HepG2 (cell line): Measurements from ENCODE around the gene ABCC3. TPM values are rescaled to one million over a fixed set of nuclear protein-coding genes. Genes with fewer than 3 reads are reported as not detected.

ENCODE experiments used
- ATF2 ChIP-seq: sonication (generic); formaldehyde crosslinking; IDR thresholded peaks from 2 replicates; pipeline ENCODE4 v1.4.0; 2020; ENCODE audit warnings: missing genetic modification reagents
- HOXD1 ChIP-seq: sonication (generic); formaldehyde crosslinking; IDR thresholded peaks from 2 replicates; pipeline ENCODE4 v1.5.0; 2020; ENCODE audit warnings: missing genetic modification reagents
- NFKBIZ ChIP-seq: IDR thresholded peaks from 2 replicates; pipeline ENCODE4 v1.6.1; 2018; ENCODE audit warnings: missing genetic modification reagents, missing compliant biosample characterization
- PAXIP1 ChIP-seq: sonication (generic); formaldehyde crosslinking; conservative IDR thresholded peaks from 2 replicates; pipeline ENCODE4 v1.4.0; 2020; ENCODE audit warnings: mild to moderate bottlenecking, missing genetic modification reagents, moderate library complexity
- RBM39 ChIP-seq: fragments of 200-400 bp; formaldehyde crosslinking; IDR thresholded peaks from one replicate; pipeline ENCODE4 v1.6.1; 2018; ENCODE audit warnings: antibody characterized with exemption, mild to moderate bottlenecking, low read depth, low read length; ENCODE audit not compliant: poor library complexity, severe bottlenecking
- XRCC5 ChIP-seq: fragments of 200-400 bp; formaldehyde crosslinking; optimal IDR thresholded peaks from 2 replicates; pipeline ENCODE3; 2017; ENCODE audit warnings: mild to moderate bottlenecking, low read length
- ZFP36 ChIP-seq: fragments of 150-350 bp; IDR thresholded peaks from 2 replicates; pipeline ENCODE4 v1.6.1; 2018; ENCODE audit warnings: borderline replicate concordance, low read length, low read depth; ENCODE audit not compliant: partially characterized antibody
- ZKSCAN1 ChIP-seq: fragments of 150-350 bp; IDR thresholded peaks from 2 replicates; pipeline ENCODE4 v1.6.1; 2014; ENCODE audit warnings: low read length
- ZNF282 ChIP-seq: fragments of 450-650 bp; IDR thresholded peaks from 2 replicates; pipeline ENCODE4 v1.6.1; 2018; ENCODE audit not compliant: partially characterized antibody
- ZNF572 ChIP-seq: sonication (generic); formaldehyde crosslinking; IDR thresholded peaks from 2 replicates; pipeline ENCODE4 v1.5.1; 2020; ENCODE audit warnings: mild to moderate bottlenecking, missing genetic modification reagents
- polyA plus RNA-seq, 8 experiments: library from polyadenylated mRNA; depleted of rRNA in 3 of 8; stranded (reverse) in 7 of 8; unstranded in 1 of 8; fragments of >200 nt; fragmentation: Illumina TruSeq in 4 of 8; extraction: Trizol in 4 of 8; gene quantifications; 2 replicates each; pipeline versions ENCODE4 v1.2.1 to v1.2.3, GENCODE V29; 2011 to 2016; ENCODE audit warnings: low read depth in 4 of 8, missing spikeins in 1 of 8, mixed read lengths in 1 of 8; ENCODE audit not compliant: insufficient read depth in 1 of 8
- total RNA-seq, 5 experiments: library from RNA; depleted of rRNA; stranded (reverse); fragments of >200 nt; fragmentation: Illumina TruSeq; extraction: Trizol; gene quantifications; 2 replicates each; pipeline ENCODE4 v1.2.3, GENCODE V29; 2016; ENCODE audit warnings: low read depth in 1 of 5
- TF ChIP-seq, protein P1 (sequence below): sonication (generic); formaldehyde crosslinking; IDR thresholded peaks from 2 replicates; pipeline ENCODE4 v1.5.0; 2020; ENCODE audit warnings: mild to moderate bottlenecking, missing genetic modification reagents

The ABCC3 gene
- total and polyA plus RNA-seq, 2 of the 13 experiments (the other 11 are each of a cell fraction or from before 2014, with no cell fraction given), result 25.2 to 50.7 TPM

- TF ChIP-seq ATF2, result peak; percentile 96
- TF ChIP-seq RBM39, result peak; percentile 70
- TF ChIP-seq PAXIP1 (CRISPR knock-in tag), result peak; percentile 99
- peak; percentile 70; the same call in 1 of the 2 replicates for TF ChIP-seq HOXD1 (CRISPR knock-in tag)
- TF ChIP-seq, protein P1, sequence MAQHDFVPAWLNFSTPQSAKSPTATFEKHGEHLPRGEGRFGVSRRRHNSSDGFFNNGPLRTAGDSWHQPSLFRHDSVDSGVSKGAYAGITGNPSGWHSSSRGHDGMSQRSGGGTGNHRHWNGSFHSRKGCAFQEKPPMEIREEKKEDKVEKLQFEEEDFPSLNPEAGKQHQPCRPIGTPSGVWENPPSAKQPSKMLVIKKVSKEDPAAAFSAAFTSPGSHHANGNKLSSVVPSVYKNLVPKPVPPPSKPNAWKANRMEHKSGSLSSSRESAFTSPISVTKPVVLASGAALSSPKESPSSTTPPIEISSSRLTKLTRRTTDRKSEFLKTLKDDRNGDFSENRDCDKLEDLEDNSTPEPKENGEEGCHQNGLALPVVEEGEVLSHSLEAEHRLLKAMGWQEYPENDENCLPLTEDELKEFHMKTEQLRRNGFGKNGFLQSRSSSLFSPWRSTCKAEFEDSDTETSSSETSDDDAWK (CRISPR knock-in tag), result no peak
- TF ChIP-seq ZNF282, result no peak
- TF ChIP-seq ZNF572 (CRISPR knock-in tag), result peak; percentile 98
- peak; percentile 94 for TF ChIP-seq XRCC5
- TF ChIP-seq ZFP36, result no peak
- TF ChIP-seq ZKSCAN1, result no peak
- TF ChIP-seq NFKBIZ (CRISPR knock-in tag), result peak; percentile 86; the same call in 1 of the 2 replicates
- TF ChIP-seq, all 625 proteins: peak for 414
Measured at GRCh38 chr17:50684612-50685333, 50.1 kb downstream of the ABCC3 start (continued).
